Transverse colon (tissue), 4 donors: ENCODE data around the gene CEP162. TPM values are rescaled to one million over a fixed set of nuclear protein-coding genes. Genes with fewer than 3 reads are reported as not detected.
"Not testable (repeated sequence)": the region's sequence is repeated elsewhere in the genome, so short reads cannot be mapped to it uniquely, and the experiment has no call there.

Experiments
- DNase-seq: peaks from one replicate; pipeline ENCODE4 v3.0.0-alpha.2; 2019
- H3K27ac ChIP-seq, 4 donors: fragments of 200-600 bp; sonication (generic); 2 replicates each; pipeline ENCODE4 v1.5.1; 2016 to 2018; ENCODE audit warnings: inconsistent platforms in 4 of 4
- H3K27me3 ChIP-seq: fragments of 200-600 bp; sonication (generic); 2 replicates; pipeline ENCODE4 v1.5.1; 2017; ENCODE audit warnings: inconsistent platforms
- H3K36me3 ChIP-seq, 4 donors: fragments of 200-600 bp; sonication (generic); 2 replicates each; pipeline ENCODE4 v1.5.1; 2017 to 2019; ENCODE audit warnings: inconsistent platforms in 4 of 4
- H3K4me1 ChIP-seq, 4 donors: fragments of 200-600 bp; sonication (generic); 2 replicates each; pipeline ENCODE4 v1.5.1; 2017 to 2020; ENCODE audit warnings: inconsistent platforms in 4 of 4
- H3K4me3 ChIP-seq, 4 donors: fragments of 200-600 bp; sonication (generic); 1 replicate in 1 of 4; 2 replicates in 3 of 4; pipeline versions ENCODE4 v1.5.1 to v1.6.1; 2017 to 2019; ENCODE audit warnings: inconsistent platforms in 4 of 4
- H3K9me3 ChIP-seq, 2 donors: fragments of 200-600 bp; sonication (generic); 2 replicates each; pipeline ENCODE4 v1.5.1; 2017 to 2019; ENCODE audit warnings: inconsistent platforms in 2 of 2
- EP300 ChIP-seq: sonication (generic); formaldehyde crosslinking; IDR thresholded peaks from one replicate; pipeline ENCODE4 v1.6.1; 2017; ENCODE audit warnings: antibody characterized with exemption, low read depth
- POLR2A ChIP-seq: fragments of 450-650 bp; IDR thresholded peaks from one replicate; pipeline ENCODE4 v1.6.1; 2016; ENCODE audit warnings: antibody characterized with exemption, mild to moderate bottlenecking, moderate library complexity
- POLR2AphosphoS5 ChIP-seq, 3 donors: sonication (generic); formaldehyde crosslinking; IDR thresholded peaks; one replicate each; pipeline ENCODE4 v1.6.1; 2016; ENCODE audit warnings: antibody characterized with exemption in 3 of 3
- WGBS, 2 donors: methylation state at CpG; one replicate each; pipeline ENCODE4 v1.1.5; 2018; ENCODE audit warnings: low coverage in 1 of 2; 5-methylcytosine and 5-hydroxymethylcytosine counted together
- in situ Hi-C, 4 donors: fragments of 200-750 bp; cut with MboI; loops; one replicate each; pipeline versions ENCODE4 v1.15.0 to v1.15.1; 2017; ENCODE audit warnings: low sequenced_read_pairs in 3 of 4, low pct_ligation_motif_present in 1 of 4, low pct_unique_long_range_greater_than_20kb in 1 of 4
- intact Hi-C: fragments of 100-400 bp; cut with DNase I; formaldehyde crosslinking; loops from one replicate; pipeline ENCODE4 v1.15.1; 2023; ENCODE audit warnings: low total_unique reads
- total RNA-seq, 4 donors: library from RNA; depleted of rRNA; stranded (reverse); fragments of >200 nt; gene quantifications; one replicate each; pipeline ENCODE4 v1.1.0, GENCODE V29; 2016
- TF ChIP-seq, protein P1 (sequence below), 5 experiments: fragments of 200-600 bp in 3 of 5; fragments of 450-650 bp in 2 of 5; sonication (generic) in 3 of 5; IDR thresholded peaks; 1 replicate in 2 of 5; 2 replicates in 3 of 5; pipeline ENCODE4 v1.5.1; 2016 to 2017; ENCODE audit warnings: antibody characterized with exemption in 5 of 5, inconsistent platforms in 3 of 5, mild to moderate bottlenecking in 2 of 5, moderate library complexity in 1 of 5

CEP162 gene
- total RNA-seq, 4 donors from 2014 or later, result 8.2 to 45.0 (median 9.7) TPM

DNA sequence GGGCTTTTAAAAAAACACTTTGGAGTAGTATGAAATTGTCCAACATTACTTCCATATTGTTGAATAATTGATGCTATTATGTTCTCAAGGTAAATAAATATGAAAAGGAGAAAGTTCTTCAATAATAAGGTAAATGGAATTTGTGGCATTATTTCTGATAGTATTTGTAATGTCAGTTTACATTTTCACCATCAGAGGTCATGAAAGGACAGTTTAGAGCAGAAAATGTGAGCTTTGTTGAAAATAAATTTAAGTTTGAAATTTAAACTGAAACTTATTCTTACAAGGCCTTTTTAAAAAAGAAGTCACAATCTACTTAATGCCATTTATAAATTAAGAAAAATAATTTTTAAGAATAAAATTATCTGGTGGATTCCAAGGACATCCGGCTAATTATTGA is 15.8 kb upstream of the CEP162 start:
- intact Hi-C loops (no loop called here), in situ Hi-C loops (loop anchor here in 1 of 4 donors (25.0 kb wide), 1 partner anchor 356 kb away; no protein-coding TSS in a partner anchor)

DNA sequence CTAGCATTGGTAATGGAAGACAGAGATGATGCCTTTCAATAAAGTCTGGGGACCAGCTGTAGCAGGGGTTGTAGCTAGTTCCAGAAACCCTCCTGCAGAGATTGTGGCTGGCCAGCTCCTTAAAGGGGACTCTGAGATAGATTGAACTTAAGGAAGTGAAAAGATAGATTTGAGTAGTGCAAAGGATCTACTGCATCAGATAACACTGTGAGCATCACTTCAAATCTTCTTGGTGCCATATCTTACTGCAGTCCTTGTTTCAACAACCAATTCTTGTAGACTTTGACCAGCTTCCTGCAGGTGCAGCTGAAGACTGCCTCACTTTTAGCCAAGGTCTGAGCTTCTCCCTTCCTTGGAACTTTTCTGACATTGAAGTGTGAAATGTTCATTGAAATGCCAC is 14.8 kb upstream of the CEP162 start:
- Histone ChIP-seq H3K27ac (no peak overlapping the region), H3K27me3 (no peaks in the 10 kb centered on the region), H3K4me1 (no peaks in the 10 kb centered on the region), H3K36me3 (no peaks in the 10 kb centered on the region), H3K9me3 (no peaks in the 10 kb centered on the region), H3K4me3 (no peak overlapping the region)
- in situ Hi-C loops (loop anchor here in 1 of 4 donors (25.0 kb wide), 1 partner anchor 355 kb away; no protein-coding TSS in a partner anchor), intact Hi-C loops (no loop called here)
- no peak for DNase-seq
- no peak for TF ChIP-seq POLR2A

More for the DNA sequence above, 15.8 kb upstream of the CEP162 start:
- no peaks in the 10 kb centered on the region for H3K4me1 ChIP-seq
- H3K27me3 ChIP-seq, result no peaks in the 10 kb centered on the region
- H3K27ac ChIP-seq, result no peak overlapping the region
- no peaks in the 10 kb centered on the region for H3K9me3 ChIP-seq
- TF ChIP-seq EP300, result no peak
- TF ChIP-seq POLR2A, result no peak
- TF ChIP-seq POLR2AphosphoS5 (IDR thresholded peaks at IDR 0.05), result no peak
- TF ChIP-seq, protein P1, sequence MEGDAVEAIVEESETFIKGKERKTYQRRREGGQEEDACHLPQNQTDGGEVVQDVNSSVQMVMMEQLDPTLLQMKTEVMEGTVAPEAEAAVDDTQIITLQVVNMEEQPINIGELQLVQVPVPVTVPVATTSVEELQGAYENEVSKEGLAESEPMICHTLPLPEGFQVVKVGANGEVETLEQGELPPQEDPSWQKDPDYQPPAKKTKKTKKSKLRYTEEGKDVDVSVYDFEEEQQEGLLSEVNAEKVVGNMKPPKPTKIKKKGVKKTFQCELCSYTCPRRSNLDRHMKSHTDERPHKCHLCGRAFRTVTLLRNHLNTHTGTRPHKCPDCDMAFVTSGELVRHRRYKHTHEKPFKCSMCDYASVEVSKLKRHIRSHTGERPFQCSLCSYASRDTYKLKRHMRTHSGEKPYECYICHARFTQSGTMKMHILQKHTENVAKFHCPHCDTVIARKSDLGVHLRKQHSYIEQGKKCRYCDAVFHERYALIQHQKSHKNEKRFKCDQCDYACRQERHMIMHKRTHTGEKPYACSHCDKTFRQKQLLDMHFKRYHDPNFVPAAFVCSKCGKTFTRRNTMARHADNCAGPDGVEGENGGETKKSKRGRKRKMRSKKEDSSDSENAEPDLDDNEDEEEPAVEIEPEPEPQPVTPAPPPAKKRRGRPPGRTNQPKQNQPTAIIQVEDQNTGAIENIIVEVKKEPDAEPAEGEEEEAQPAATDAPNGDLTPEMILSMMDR (IDR thresholded peaks at IDR 0.05), result no peak
- 90 to 95% methylated on average over 1 of the region's 1 CpG for WGBS, 2 donors
- no peak overlapping the region for H3K4me3 ChIP-seq
- DNase-seq, result no peak
- H3K36me3 ChIP-seq, result no peaks in the 10 kb centered on the region

DNA sequence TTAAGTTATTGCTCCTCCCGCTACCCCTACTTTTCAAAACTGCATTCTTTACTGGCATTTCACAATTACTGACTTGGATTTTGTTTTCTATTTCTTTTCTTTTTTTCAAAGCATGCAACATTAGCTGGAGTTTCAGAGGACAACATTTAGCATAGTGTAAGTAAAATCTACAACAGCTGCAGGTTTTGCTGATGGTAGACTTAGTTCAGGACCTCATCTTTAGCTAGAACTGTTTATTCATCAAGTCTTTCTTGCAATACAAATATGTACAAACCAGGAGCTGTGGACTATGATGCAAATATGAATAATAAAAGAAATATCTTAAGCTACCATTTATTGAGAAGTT is 728 bp upstream of the CEP162 start:
- Histone ChIP-seq H3K4me3 (peak overlapping the region; percentile 60 to 78 (median 70)), H3K36me3 (no peaks in the 10 kb centered on the region), H3K27me3 (peaks cover 24% of the 10 kb centered on the region), H3K27ac (peak overlapping the region; percentile 78 to 92 (median 87)), H3K4me1 (peaks cover 0 to 16% (median 9%) of the 10 kb centered on the region in 4 donors), H3K9me3 (no peaks in the 10 kb centered on the region)
- in situ Hi-C loops, result loop anchor here in 2 of 4 donors (10.0 to 25.0 kb wide), 2 partner anchors 341 to 343 kb away; no protein-coding TSS in a partner anchor
- TF ChIP-seq EP300 (no peak), POLR2AphosphoS5 (IDR thresholded peaks at IDR 0.05) (no peak), POLR2A (no peak)
- TF ChIP-seq, protein P1 (IDR thresholded peaks at IDR 0.05), result peak in 1 of 5 experiments; percentile 5
- WGBS, 2 donors, result 0% methylated on average over 1 of the region's 1 CpG
- intact Hi-C loops, result no loop called here
- no peak for DNase-seq

DNA sequence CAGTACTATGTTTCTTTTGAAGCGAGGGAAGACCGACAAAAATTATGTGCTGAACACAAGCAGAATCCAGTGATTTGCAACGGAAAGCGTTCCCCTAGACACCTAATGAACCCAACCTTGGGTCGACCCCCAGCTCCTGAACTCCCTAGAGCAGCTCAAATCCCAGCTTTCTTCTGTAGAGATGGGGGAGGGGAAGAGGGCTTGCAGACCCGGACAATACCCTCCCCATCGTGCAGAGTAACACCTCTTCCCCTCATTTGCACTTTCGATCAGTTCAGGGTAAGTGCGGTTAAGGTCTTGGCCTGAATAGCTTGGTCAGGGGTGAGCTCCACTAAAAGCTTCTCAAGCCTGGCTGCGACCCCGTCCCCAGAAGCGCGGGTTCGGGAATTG is 404 bp downstream of the CEP162 start:
- Histone ChIP-seq H3K27me3 (peaks cover 16% of the 10 kb centered on the region), H3K9me3 (no peaks in the 10 kb centered on the region), H3K27ac (peak overlapping the region; percentile 78 to 92 (median 87)), H3K4me1 (peaks cover 0 to 16% (median 9%) of the 10 kb centered on the region in 4 donors), H3K36me3 (no peaks in the 10 kb centered on the region), H3K4me3 (peak overlapping the region; percentile 60 to 78 (median 70))
- no peak for DNase-seq
- intact Hi-C loops, result no loop called here
- TF ChIP-seq POLR2AphosphoS5 (IDR thresholded peaks at IDR 0.05) (no peak), POLR2A (no peak), EP300 (no peak)
- TF ChIP-seq, protein P1 (IDR thresholded peaks at IDR 0.05), result no peak
- WGBS, 2 donors, result 3 to 4% methylated on average over 4 to 14 of the region's 14 CpGs
- in situ Hi-C loops, result loop anchor here in 2 of 4 donors (10.0 to 25.0 kb wide), 2 partner anchors 340 to 342 kb away; no protein-coding TSS in a partner anchor

DNA sequence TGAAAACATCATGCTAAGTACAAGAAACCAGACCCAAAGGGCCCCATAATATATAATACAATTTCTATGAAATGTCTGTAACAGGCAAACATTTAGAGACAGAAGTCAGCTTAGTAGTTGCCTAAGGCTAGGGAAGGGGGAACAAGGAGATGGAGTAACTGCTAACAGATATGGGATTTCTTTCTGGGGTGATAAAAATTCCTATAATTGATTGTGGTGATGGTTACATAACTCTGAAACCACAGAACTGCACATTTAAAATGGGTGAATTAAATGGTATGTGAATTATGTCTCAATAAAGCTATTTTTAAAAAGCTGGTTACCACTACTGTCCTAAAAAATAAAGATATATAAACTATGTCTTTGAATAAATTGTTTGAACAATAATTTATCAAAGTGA is 3.2 kb downstream of the CEP162 start:
- H3K27me3 ChIP-seq, result no peaks in the 10 kb centered on the region
- no peak for DNase-seq
- no peaks in the 10 kb centered on the region for H3K36me3 ChIP-seq
- H3K9me3 ChIP-seq, result no peaks in the 10 kb centered on the region
- in situ Hi-C loops (loop anchor here in 2 of 4 donors (10.0 to 25.0 kb wide), 2 partner anchors 337 to 339 kb away; no protein-coding TSS in a partner anchor), intact Hi-C loops (no loop called here)
- no peak overlapping the region for H3K4me3 ChIP-seq
- peaks cover 0 to 16% (median 9%) of the 10 kb centered on the region in 4 donors for H3K4me1 ChIP-seq
- no peak overlapping the region for H3K27ac ChIP-seq
- TF ChIP-seq POLR2A, result no peak
- TF ChIP-seq, protein P1 (IDR thresholded peaks at IDR 0.05), result no peak
- no peak for TF ChIP-seq EP300
- no peak for TF ChIP-seq POLR2AphosphoS5 (IDR thresholded peaks at IDR 0.05)

DNA sequence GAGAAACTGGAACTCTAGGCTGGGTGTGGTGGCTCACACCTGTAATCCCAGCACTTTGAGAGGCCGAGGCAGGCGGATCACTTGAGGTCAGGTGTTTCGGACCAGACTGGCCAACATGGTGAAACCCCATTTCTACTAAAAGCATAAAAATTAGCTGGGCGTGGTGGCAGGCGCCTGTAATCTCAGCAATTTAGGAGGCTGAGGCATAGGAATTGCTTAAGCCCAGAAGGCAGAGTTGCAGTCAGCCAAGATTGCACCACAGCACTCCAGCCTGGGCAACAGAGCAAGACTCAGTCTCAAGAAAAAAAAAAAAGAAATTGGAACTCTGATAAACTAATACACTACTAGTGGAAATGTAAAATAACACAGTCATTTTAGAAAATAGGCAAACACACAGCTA is 3.8 kb downstream of the CEP162 start:
- in situ Hi-C loops, result loop anchor here in 2 of 4 donors (10.0 to 25.0 kb wide), 2 partner anchors 336 to 339 kb away; no protein-coding TSS in a partner anchor
- H3K9me3 ChIP-seq, H3K27ac ChIP-seq, H3K27me3 ChIP-seq, H3K36me3 ChIP-seq, DNase-seq, H3K4me3 ChIP-seq, intact Hi-C loops: not testable (repeated sequence)
- 94 to 100% methylated on average over 1 to 5 of the region's 5 CpGs for WGBS, 2 donors
- peaks cover 0 to 16% (median 9%) of the 10 kb centered on the region in 4 donors for H3K4me1 ChIP-seq
